BLaER1 (cell line): Measurements from ENCODE around the gene LY6G6D.

Experiments used
- H3K27ac ChIP-seq: shearing (Covaris generic); formaldehyde crosslinking; 2 replicates; pipeline ENCODE4 v1.8.1; 2022
- H3K27me3 ChIP-seq: shearing (Covaris generic); formaldehyde crosslinking; 2 replicates; pipeline ENCODE4 v1.8.1; 2022
- H3K36me3 ChIP-seq: shearing (Covaris generic); formaldehyde crosslinking; 2 replicates; pipeline ENCODE4 v1.8.1; 2022
- H3K4me1 ChIP-seq: shearing (Covaris generic); formaldehyde crosslinking; 2 replicates; pipeline ENCODE4 v1.8.1; 2022
- H3K4me2 ChIP-seq: shearing (Covaris generic); formaldehyde crosslinking; 2 replicates; pipeline ENCODE4 v1.8.1; 2022
- H3K4me3 ChIP-seq: shearing (Covaris generic); formaldehyde crosslinking; 2 replicates; pipeline ENCODE4 v1.8.1; 2022
- H3K9ac ChIP-seq: shearing (Covaris generic); formaldehyde crosslinking; 2 replicates; pipeline ENCODE4 v1.8.1; 2022
- H3K9me3 ChIP-seq: shearing (Covaris generic); formaldehyde crosslinking; 2 replicates; pipeline ENCODE4 v1.8.1; 2022
- H4K20me1 ChIP-seq: shearing (Covaris generic); formaldehyde crosslinking; 2 replicates; pipeline ENCODE4 v1.8.1; 2022
- Cebpa-rat ChIP-seq: shearing (Covaris generic); IDR thresholded peaks from 2 replicates; pipeline ENCODE4 v1.8.1; 2022

LY6G6D gene

GRCh38 chr6:31715022-31715958 lies at the start of gene LY6G6D:
Gene LY6G6D, plus strand, starts transcription at chr6:31715348. Its CDS starts 8 bp downstream, at chr6:31715356.
- Histone ChIP-seq H3K9me3 (no peaks in the 10 kb centered on the region), H3K4me3 (no peak within 1 kb of the TSS), H4K20me1 (no peaks in the 10 kb centered on the region), H3K4me2 (peak within 1 kb of the TSS; percentile 55), H3K36me3 (no peaks in the 10 kb centered on the region), H3K27ac (peak within 1 kb of the TSS; percentile 63), H3K9ac (peak within 1 kb of the TSS; percentile 55), H3K27me3 (no peaks in the 10 kb centered on the region), H3K4me1 (peaks cover 52% of the 10 kb centered on the region)
- TF ChIP-seq Cebpa-rat = no peak

DNA sequence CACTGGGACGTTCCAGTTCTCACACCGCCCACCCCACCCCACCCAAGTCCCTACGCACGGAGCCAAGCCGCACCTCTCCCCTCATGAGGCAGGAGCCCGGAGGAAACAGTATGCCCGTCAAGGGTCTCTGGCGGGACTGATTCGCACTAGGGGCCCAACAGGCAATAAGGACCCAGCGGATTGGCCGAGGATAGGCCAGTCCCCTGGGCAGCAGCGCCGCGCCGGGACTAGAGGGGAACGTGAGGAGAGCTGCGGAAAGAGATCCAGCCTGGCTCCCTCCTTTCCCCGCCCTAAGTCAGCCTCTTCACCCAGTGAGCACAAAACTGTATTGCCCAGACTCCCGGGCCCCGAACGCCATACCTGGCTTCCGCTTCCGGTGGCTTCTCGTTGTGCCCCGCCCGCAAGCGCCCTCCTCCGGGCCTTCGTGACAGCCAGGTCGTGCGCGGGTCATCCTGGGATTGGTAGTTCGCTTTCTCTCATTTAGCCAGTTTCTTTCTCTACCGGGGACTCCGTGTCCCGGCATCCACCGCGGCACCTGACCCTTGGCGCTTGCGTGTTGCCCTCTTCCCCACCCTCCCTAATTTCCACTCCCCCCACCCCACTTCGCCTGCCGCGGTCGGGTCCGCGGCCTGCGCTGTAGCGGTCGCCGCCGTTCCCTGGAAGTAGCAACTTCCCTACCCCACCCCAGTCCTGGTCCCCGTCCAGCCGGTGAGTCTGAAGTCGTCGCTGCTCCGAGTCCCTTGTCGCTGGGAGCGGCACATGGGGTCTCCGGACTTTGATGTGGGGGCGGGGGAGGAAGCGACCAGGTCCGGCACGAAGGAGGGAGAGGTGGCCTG lies 49.4 kb upstream of the LY6G6D start, which contains the start of gene CSNK2B:
Gene CSNK2B (plus strand): TSS at position 580 of the 836 bp plus-strand sequence. CDS start 752 bp downstream, outside the sequence.
- Histone ChIP-seq H3K4me3 (peak within 1 kb of the TSS; percentile 83), H3K4me2 (peak within 1 kb of the TSS; percentile 100), H3K9me3 (no peaks in the 10 kb centered on the region), H3K27me3 (no peaks in the 10 kb centered on the region), H3K27ac (peak within 1 kb of the TSS; percentile 97), H3K4me1 (peaks cover 49% of the 10 kb centered on the region), H3K36me3 (peaks cover 58% of the 10 kb centered on the region), H3K9ac (peak within 1 kb of the TSS; percentile 91), H4K20me1 (peaks cover 18% of the 10 kb centered on the region; the same call in 1 of the 2 replicates)
- no peak for TF ChIP-seq Cebpa-rat

DNA sequence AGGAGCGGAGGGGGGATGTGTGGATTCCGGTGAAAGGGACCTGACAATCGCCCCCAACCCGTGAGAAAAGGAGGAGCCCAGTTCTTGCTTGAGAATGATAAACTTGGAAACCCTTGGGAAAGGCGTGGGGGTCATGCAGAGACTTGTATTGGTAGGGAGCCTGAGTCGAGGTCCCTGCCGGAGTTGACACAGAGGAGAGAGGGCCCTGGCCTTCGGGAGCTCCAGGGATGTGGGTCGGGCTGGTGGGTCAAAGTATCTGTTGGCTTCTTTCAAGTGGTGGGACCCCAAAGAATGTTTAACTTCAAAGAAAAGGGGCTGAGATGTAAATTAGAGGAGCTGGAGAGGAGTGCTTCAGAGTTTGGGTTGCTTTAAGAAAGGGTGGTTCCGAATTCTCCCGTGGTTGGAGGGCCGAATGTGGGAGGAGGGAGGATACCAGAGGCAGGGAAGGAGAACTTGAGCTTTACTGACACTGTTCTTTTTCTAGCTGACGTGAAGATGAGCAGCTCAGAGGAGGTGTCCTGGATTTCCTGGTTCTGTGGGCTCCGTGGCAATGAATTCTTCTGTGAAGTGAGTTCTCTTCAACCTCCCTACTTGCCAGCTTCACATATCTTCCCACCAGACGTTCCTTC lies 48.7 kb upstream of the LY6G6D start:
- Histone ChIP-seq H3K36me3 (peaks cover 64% of the 10 kb centered on the region), H3K27ac (peak overlapping the region; percentile 97), H3K9me3 (no peaks in the 10 kb centered on the region), H3K4me1 (peaks cover 42% of the 10 kb centered on the region), H3K27me3 (no peaks in the 10 kb centered on the region), H3K9ac (peak overlapping the region; percentile 91), H3K4me3 (peak overlapping the region; percentile 83), H3K4me2 (peak overlapping the region; percentile 89), H4K20me1 (peaks cover 19% of the 10 kb centered on the region; the same call in 1 of the 2 replicates)
- TF ChIP-seq Cebpa-rat = no peak

DNA sequence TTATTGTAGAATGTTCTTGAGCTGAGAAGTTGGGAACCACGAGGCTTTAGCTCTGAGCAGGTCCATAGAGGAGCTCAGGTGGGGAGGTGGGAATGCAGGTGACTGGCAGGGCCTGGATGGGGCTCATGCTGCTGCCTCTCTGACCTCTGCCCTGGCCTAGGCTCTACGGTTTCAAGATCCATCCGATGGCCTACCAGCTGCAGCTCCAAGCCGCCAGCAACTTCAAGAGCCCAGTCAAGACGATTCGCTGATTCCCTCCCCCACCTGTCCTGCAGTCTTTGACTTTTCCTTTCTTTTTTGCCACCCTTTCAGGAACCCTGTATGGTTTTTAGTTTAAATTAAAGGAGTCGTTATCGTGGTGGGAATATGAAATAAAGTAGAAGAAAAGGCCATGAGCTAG lies 45.5 kb upstream of the LY6G6D start, which contains the start of gene LY6G5B:
Gene LY6G5B (plus strand): TSS at position 301 of the 400 bp plus-strand sequence. CDS start 975 bp downstream, outside the sequence.
- no peak for TF ChIP-seq Cebpa-rat
- H3K36me3 ChIP-seq = peaks cover 77% of the 10 kb centered on the region
- H3K27me3 ChIP-seq = no peaks in the 10 kb centered on the region
- peaks cover 28% of the 10 kb centered on the region; the same call in 1 of the 2 replicates for H4K20me1 ChIP-seq
- H3K4me3 ChIP-seq = no peak within 1 kb of the TSS
- H3K9me3 ChIP-seq = no peaks in the 10 kb centered on the region
- no peak within 1 kb of the TSS for H3K4me2 ChIP-seq
- H3K27ac ChIP-seq = no peak within 1 kb of the TSS
- H3K4me1 ChIP-seq = peaks cover 12% of the 10 kb centered on the region
- H3K9ac ChIP-seq = peak within 1 kb of the TSS; percentile 22; the same call in 1 of the 2 replicates

GRCh38 chr6:31676322-31676903 lies 38.7 kb upstream of the LY6G6D start:
- Histone ChIP-seq H3K9me3 (no peaks in the 10 kb centered on the region), H4K20me1 (peaks cover 36% of the 10 kb centered on the region), H3K4me3 (no peak overlapping the region), H3K4me1 (peaks cover 48% of the 10 kb centered on the region), H3K36me3 (peaks cover 36% of the 10 kb centered on the region), H3K4me2 (0 out of 2 replicates have a peak overlapping the region, but pooled peaks have one; percentile 8), H3K9ac (no peak overlapping the region), H3K27ac (no peak overlapping the region), H3K27me3 (no peaks in the 10 kb centered on the region)
- TF ChIP-seq Cebpa-rat = no peak

GRCh38 chr6:31676904-31677303 lies 38.2 kb upstream of the LY6G6D start:
- no peak overlapping the region for H3K9ac ChIP-seq
- H3K36me3 ChIP-seq = peaks cover 32% of the 10 kb centered on the region
- H3K4me2 ChIP-seq = no peak overlapping the region
- no peak for TF ChIP-seq Cebpa-rat
- no peaks in the 10 kb centered on the region for H3K27me3 ChIP-seq
- peaks cover 53% of the 10 kb centered on the region for H3K4me1 ChIP-seq
- no peaks in the 10 kb centered on the region for H3K9me3 ChIP-seq
- no peak overlapping the region for H3K27ac ChIP-seq
- H4K20me1 ChIP-seq = peaks cover 36% of the 10 kb centered on the region
- H3K4me3 ChIP-seq = no peak overlapping the region

- H3K27me3 ChIP-seq = no peaks in the 10 kb centered on the region
- no peak overlapping the region for H3K9ac ChIP-seq
- peaks cover 34% of the 10 kb centered on the region for H4K20me1 ChIP-seq
- peaks cover 22% of the 10 kb centered on the region for H3K36me3 ChIP-seq
- TF ChIP-seq Cebpa-rat = no peak
- no peak overlapping the region for H3K4me3 ChIP-seq
- peaks cover 62% of the 10 kb centered on the region for H3K4me1 ChIP-seq
- H3K27ac ChIP-seq = no peak overlapping the region
- 0 out of 2 replicates have a peak overlapping the region, but pooled peaks have one; percentile 1 for H3K4me2 ChIP-seq
- no peaks in the 10 kb centered on the region for H3K9me3 ChIP-seq
Measured at GRCh38 chr6:31677955-31678354, 37.2 kb upstream of the LY6G6D start.

DNA sequence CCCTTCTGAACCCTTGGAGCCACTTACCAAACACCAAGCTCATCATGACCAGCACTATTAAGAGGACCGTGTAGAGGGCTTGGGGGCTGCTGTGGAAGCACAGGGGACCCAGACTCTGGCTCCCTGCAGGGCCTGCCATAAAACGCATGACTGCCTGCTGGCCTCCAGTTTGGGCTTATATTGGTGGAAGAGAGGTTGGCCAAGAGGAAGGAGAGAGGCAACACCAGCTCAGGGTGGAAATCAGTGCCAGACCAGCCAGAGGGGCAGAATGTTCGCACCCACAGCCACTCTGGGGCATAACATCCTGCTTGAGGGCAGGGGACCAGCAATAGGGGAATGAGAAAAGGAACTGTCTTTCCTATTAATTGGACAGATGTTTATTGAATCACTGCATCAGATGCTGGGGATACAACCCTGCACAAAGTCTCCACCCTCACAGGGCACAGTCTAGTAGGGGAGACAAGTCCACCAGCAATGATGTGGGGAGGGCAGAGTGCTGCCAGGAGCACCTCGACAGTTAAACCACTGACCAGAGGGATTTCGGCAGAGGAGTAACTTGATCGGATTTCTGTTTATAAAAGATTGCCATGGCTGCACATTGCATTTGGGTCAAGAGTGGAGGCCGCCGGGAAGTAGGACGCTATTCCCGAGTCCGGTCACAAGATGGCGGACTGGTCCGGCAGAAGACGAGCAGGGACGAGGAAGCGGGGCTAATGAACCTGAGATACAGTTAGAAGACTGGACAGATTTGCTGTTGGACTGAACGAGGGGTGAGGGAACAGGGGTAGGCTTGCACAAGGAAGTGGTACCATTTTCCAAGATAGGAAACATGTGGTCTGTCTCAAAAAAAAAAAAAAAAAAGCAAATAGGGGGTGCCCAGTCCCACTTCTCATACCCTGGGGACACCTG lies 34.7 kb upstream of the LY6G6D start, which contains the start of gene LY6G5C:
Gene LY6G5C (minus strand): TSS at position 842 of the 909 bp plus-strand sequence. CDS start 694 bp downstream, at position 148.
- Histone ChIP-seq H3K4me3 (peak within 1 kb of the TSS; percentile 54), H3K27ac (peak within 1 kb of the TSS; percentile 39), H3K9ac (peak within 1 kb of the TSS; percentile 54; the same call in 1 of the 2 replicates)

More for the DNA sequence above, 34.7 kb upstream of the LY6G6D start, which contains the start of gene LY6G5C:
- Histone ChIP-seq H4K20me1 (peaks cover 26% of the 10 kb centered on the region), H3K9me3 (no peaks in the 10 kb centered on the region), H3K27me3 (no peaks in the 10 kb centered on the region), H3K4me2 (peak within 1 kb of the TSS; percentile 91), H3K36me3 (peaks cover 23% of the 10 kb centered on the region), H3K4me1 (peaks cover 62% of the 10 kb centered on the region)
- no peak for TF ChIP-seq Cebpa-rat
